ENCODE measurements around the gene GPC4. TPM values are rescaled to one million over a fixed set of nuclear protein-coding genes. Genes with fewer than 3 reads are reported as not detected.

The GPC4 gene
- total RNA-seq, 1 experiment from 2014 or later: 4.7 TPM

- no peak for DNase-seq
- H4K20me1 ChIP-seq (ENCODE audit: insufficient read depth): no peaks in the 10 kb centered on the region
- no peak for TF ChIP-seq EZH2 (IDR thresholded peaks at IDR 0.05; ENCODE audit: low read depth)
- no peak for TF ChIP-seq CTCF (conservative IDR thresholded peaks at IDR 0.05)
- no peak overlapping the region for H3K27ac ChIP-seq
- H3K4me3 ChIP-seq: no peak overlapping the region
- H3K79me2 ChIP-seq (ENCODE audit: low read depth): no peaks in the 10 kb centered on the region
- no peaks in the 10 kb centered on the region for H3K4me1 ChIP-seq (replicated peaks; ENCODE audit: insufficient read depth)
- no peaks in the 10 kb centered on the region for H3K36me3 ChIP-seq (ENCODE audit: low read depth)
- H3K4me2 ChIP-seq: no peak overlapping the region
- no peaks in the 10 kb centered on the region for H3K9me2 ChIP-seq (ENCODE audit: insufficient read depth)
- no TSS peak for BruUV-seq (replicated peaks)
- CTCF ChIA-PET: no interaction called here
- H3K27me3 ChIP-seq (ENCODE audit: insufficient read depth, low read depth): no peaks in the 10 kb centered on the region
- no peak overlapping the region for H2AFZ ChIP-seq
- POLR2A ChIA-PET (ENCODE audit: unreplicated experiment): no interaction called here
- intact Hi-C loops (cut with micrococcal nuclease; ENCODE audit: unreplicated experiment): no loop called here
- H3K9me3 ChIP-seq (ENCODE audit: insufficient read depth, low read depth): no peaks in the 10 kb centered on the region
- H3F3A ChIP-seq (ENCODE audit: insufficient read depth, low read depth): no peaks in the 10 kb centered on the region
Measured at GRCh38 chrX:133353233-133353632, 62.1 kb downstream of the GPC4 start.

DNA sequence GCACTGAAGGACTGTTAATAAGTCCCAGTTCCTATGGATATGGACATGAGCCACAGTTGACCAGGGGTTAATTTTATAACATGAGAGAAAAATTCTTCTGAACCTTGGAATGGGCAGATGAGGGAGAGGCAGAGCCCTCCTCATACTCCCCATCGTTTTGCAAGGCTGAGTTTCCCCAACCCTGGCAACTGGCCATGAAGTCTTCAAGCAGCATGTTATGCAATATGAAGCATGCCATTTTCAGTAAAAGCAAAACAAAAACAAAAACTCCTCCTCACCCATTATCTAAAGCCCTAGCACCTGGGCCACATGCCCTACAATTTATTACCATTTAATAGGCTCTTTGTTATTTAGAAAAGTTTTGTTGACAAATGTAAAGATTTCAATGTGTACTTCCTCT lies 64.5 kb downstream of the GPC4 start:
- Histone ChIP-seq H3K4me1 (replicated peaks; ENCODE audit: insufficient read depth) (no peaks in the 10 kb centered on the region), H3K9me3 (ENCODE audit: insufficient read depth, low read depth) (no peaks in the 10 kb centered on the region), H3K4me2 (no peak overlapping the region), H3K27me3 (ENCODE audit: insufficient read depth, low read depth) (no peaks in the 10 kb centered on the region), H3K79me2 (ENCODE audit: low read depth) (no peaks in the 10 kb centered on the region), H3K27ac (no peak overlapping the region), H3K9me2 (ENCODE audit: insufficient read depth) (no peaks in the 10 kb centered on the region), H3K36me3 (ENCODE audit: low read depth) (no peaks in the 10 kb centered on the region), H4K20me1 (ENCODE audit: insufficient read depth) (no peaks in the 10 kb centered on the region), H3F3A (ENCODE audit: insufficient read depth, low read depth) (no peaks in the 10 kb centered on the region), H2AFZ (no peak overlapping the region), H3K4me3 (no peak overlapping the region)
- CTCF ChIA-PET: no interaction called here
- intact Hi-C loops (cut with micrococcal nuclease; ENCODE audit: unreplicated experiment): no loop called here
- TF ChIP-seq EZH2 (IDR thresholded peaks at IDR 0.05; ENCODE audit: low read depth) (no peak), CTCF (conservative IDR thresholded peaks at IDR 0.05) (no peak)
- POLR2A ChIA-PET (ENCODE audit: unreplicated experiment): no interaction called here
- no peak for DNase-seq
- no TSS peak for BruUV-seq (replicated peaks)

- Histone ChIP-seq H3K27me3 (ENCODE audit: insufficient read depth, low read depth) (no peaks in the 10 kb centered on the region), H4K20me1 (ENCODE audit: insufficient read depth) (no peaks in the 10 kb centered on the region), H3K79me2 (ENCODE audit: low read depth) (no peaks in the 10 kb centered on the region), H3F3A (ENCODE audit: insufficient read depth, low read depth) (no peaks in the 10 kb centered on the region), H3K4me2 (no peak overlapping the region), H3K9me2 (ENCODE audit: insufficient read depth) (no peaks in the 10 kb centered on the region), H3K9me3 (ENCODE audit: insufficient read depth, low read depth) (no peaks in the 10 kb centered on the region), H3K27ac (no peak overlapping the region), H2AFZ (no peak overlapping the region), H3K36me3 (ENCODE audit: low read depth) (no peaks in the 10 kb centered on the region), H3K4me1 (replicated peaks; ENCODE audit: insufficient read depth) (no peaks in the 10 kb centered on the region), H3K4me3 (no peak overlapping the region)
- no peak for DNase-seq
- POLR2A ChIA-PET (ENCODE audit: unreplicated experiment): no interaction called here
- no peak for TF ChIP-seq CTCF (conservative IDR thresholded peaks at IDR 0.05)
- no peak for TF ChIP-seq EZH2 (IDR thresholded peaks at IDR 0.05; ENCODE audit: low read depth)
- BruUV-seq (replicated peaks): no TSS peak
- CTCF ChIA-PET: no interaction called here
- intact Hi-C loops (cut with micrococcal nuclease; ENCODE audit: unreplicated experiment): no loop called here
Measured at GRCh38 chrX:133346026-133346425, 69.3 kb downstream of the GPC4 start.

All from PC-9 (cell line).